ENCODE measurements around the gene OCLN. TPM values are rescaled to one million over a fixed set of nuclear protein-coding genes. Genes with fewer than 3 reads are reported as not detected.
"Not testable (repeated sequence)": the region's sequence is repeated elsewhere in the genome, so short reads cannot be mapped to it uniquely, and the experiment has no call there.

Gene OCLN
- total RNA-seq, 1 donor from 2014 or later, result 67.5 TPM

DNA sequence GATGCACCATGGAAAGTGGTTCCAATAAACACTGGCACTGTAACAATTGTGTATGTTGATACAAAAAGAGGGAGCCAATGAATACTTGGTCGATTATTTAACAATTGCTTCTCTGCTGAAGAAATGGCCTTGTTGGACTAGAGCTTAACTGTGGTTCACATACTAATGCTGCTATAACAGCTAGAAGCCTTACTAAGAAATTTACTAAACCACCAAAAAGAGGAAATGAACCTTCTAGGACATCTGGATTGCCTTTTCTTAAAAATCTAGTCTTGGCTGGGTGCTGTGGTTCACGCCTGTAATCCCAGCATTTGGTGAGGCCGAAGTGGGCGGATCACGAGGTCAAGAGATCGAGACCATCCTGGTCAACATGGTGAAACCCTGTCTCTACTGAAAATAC, 109.4 kb downstream of the OCLN start:
- H3K4me3 Mint-ChIP-seq; H3K27me3 Mint-ChIP-seq (ENCODE audit: insufficient read depth, low read depth); H3K9me3 ChIP-seq (ENCODE audit: low read depth); H3K9me3 Mint-ChIP-seq; H3K9ac ChIP-seq; H2AFZ ChIP-seq (replicated peaks); H3K27ac ChIP-seq; H3K4me1 Mint-ChIP-seq; H3F3A ChIP-seq (ENCODE audit: low read depth); H3K79me2 ChIP-seq (ENCODE audit: low read depth); H3K36me3 ChIP-seq; H3K4me2 ChIP-seq; H4K20me1 ChIP-seq (ENCODE audit: low read depth); H3K4me1 ChIP-seq; H3K27me3 ChIP-seq; H3K4me3 ChIP-seq; H3K36me3 Mint-ChIP-seq; DNase-seq (ENCODE audit: low spot score); H3K27ac Mint-ChIP-seq: not testable (repeated sequence)

DNA sequence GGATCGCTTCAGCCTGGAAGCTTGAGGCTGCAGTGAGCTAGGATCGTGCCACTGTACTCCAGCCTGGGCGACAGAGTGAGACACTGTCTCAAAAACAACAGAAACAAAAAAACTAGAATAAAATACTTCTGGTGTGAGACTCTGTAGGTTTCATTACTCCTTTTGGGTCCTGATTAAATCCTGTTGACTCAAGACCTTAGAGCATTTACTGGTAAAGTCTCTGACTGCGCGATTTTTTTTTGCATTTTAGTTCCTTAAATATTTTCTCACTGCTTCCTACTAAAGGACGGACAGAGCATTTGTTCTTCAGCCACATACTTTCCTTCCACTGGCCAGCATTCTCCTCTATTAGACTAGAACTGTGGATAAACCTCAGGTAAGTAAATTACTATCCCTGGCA, 114.2 kb downstream of the OCLN start:
- H3K4me3 Mint-ChIP-seq; H3K79me2 ChIP-seq (ENCODE audit: low read depth); H3K9me3 ChIP-seq (ENCODE audit: low read depth); H3K9me3 Mint-ChIP-seq; H3K27ac Mint-ChIP-seq; H3K4me3 ChIP-seq; H3K36me3 Mint-ChIP-seq; H4K20me1 ChIP-seq (ENCODE audit: low read depth); H3K4me1 ChIP-seq; H3K4me1 Mint-ChIP-seq; H3K27me3 ChIP-seq; H3K4me2 ChIP-seq; H2AFZ ChIP-seq (replicated peaks); DNase-seq (ENCODE audit: low spot score); H3K27me3 Mint-ChIP-seq (ENCODE audit: insufficient read depth, low read depth); H3K9ac ChIP-seq; H3F3A ChIP-seq (ENCODE audit: low read depth); H3K27ac ChIP-seq; H3K36me3 ChIP-seq: not testable (repeated sequence)

Small RNAs within 50 kb of the gene (small RNA-seq; reads per million reads assigned to genes)
- gene RN7SL616P, result not detected
- not detected for gene RNU6-724P
- gene RPS27P14, result not detected

Other genes with a start within 250 kb of the OCLN start
- gene CCDC125, start 160.0 kb upstream of the OCLN start, total RNA-seq (ENCODE audit: low replicate concordance), result 0.53 and 0.54 TPM in 2 replicates
- gene AK6, start 123.3 kb upstream of the OCLN start, total RNA-seq (ENCODE audit: low replicate concordance), result 21.6 and 50.4 TPM in 2 replicates
- gene TAF9, start 123.3 kb upstream of the OCLN start, total RNA-seq (ENCODE audit: low replicate concordance), result 66.3 and 97.0 TPM in 2 replicates
- 32.3 and 51.6 TPM in 2 replicates for gene RAD17, start 123.0 kb upstream of the OCLN start, total RNA-seq (ENCODE audit: low replicate concordance)
- 12.9 and 13.7 TPM in 2 replicates for gene MARVELD2, start 77.7 kb upstream of the OCLN start, total RNA-seq (ENCODE audit: low replicate concordance)
- gene GTF2H2C, start 67.4 kb downstream of the OCLN start, total RNA-seq (ENCODE audit: low replicate concordance), result 70.5 and 71.9 TPM in 2 replicates

Measured in neural progenitor cell (in vitro differentiated cells).